Measurements from ENCODE around the gene ZNF775.

GRCh38 chr7:150417863-150418262 lies 38.7 kb downstream of the ZNF775 start:
- TF ChIP-seq, protein P1, sequence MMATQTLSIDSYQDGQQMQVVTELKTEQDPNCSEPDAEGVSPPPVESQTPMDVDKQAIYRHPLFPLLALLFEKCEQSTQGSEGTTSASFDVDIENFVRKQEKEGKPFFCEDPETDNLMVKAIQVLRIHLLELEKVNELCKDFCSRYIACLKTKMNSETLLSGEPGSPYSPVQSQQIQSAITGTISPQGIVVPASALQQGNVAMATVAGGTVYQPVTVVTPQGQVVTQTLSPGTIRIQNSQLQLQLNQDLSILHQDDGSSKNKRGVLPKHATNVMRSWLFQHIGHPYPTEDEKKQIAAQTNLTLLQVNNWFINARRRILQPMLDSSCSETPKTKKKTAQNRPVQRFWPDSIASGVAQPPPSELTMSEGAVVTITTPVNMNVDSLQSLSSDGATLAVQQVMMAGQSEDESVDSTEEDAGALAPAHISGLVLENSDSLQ (IDR thresholded peaks at IDR 0.05), result no peak
- no peak for TF ChIP-seq ELF4 (IDR thresholded peaks at IDR 0.05)
- no peak for TF ChIP-seq TARDBP (IDR thresholded peaks at IDR 0.05)
- TF ChIP-seq L3MBTL2 (conservative IDR thresholded peaks at IDR 0.05), result no peak
- no peak for TF ChIP-seq SP1 (IDR thresholded peaks at IDR 0.05)
- no peak for TF ChIP-seq LEF1 (IDR thresholded peaks at IDR 0.05; ENCODE audit: borderline replicate concordance)
